GM12875 (cell line): ENCODE measurements around the gene RUNX1.

Experiments used
- H3K4me3 ChIP-seq: one replicate; pipeline ENCODE4 v1.5.1; 2011; ENCODE audit warnings: low read depth, low read length, control low read depth
- CTCF ChIP-seq: IDR thresholded peaks from 2 replicates; pipeline ENCODE4 v1.5.1; 2011; ENCODE audit warnings: low read depth, mild to moderate bottlenecking, control low read depth, inconsistent platforms, low read length, moderate library complexity, borderline replicate concordance; ENCODE audit not compliant: insufficient read depth

RUNX1 gene

GRCh38 chr21:34988625-34989024, 60.5 kb downstream of the RUNX1 start:
- H3K4me3 ChIP-seq, result no peak overlapping the region
- no peak for TF ChIP-seq CTCF

GRCh38 chr21:34988139-34988538, 61.0 kb downstream of the RUNX1 start:
- no peak overlapping the region for H3K4me3 ChIP-seq

GRCh38 chr21:34987501-34988072, 61.5 kb downstream of the RUNX1 start:
- H3K4me3 ChIP-seq, result no peak overlapping the region
- no peak for TF ChIP-seq CTCF

More at GRCh38 chr21:34988139-34988538, 61.0 kb downstream of the RUNX1 start:
- TF ChIP-seq CTCF, result no peak

GRCh38 chr21:34986561-34987500, 62.3 kb downstream of the RUNX1 start:
- no peak overlapping the region for H3K4me3 ChIP-seq
- no peak for TF ChIP-seq CTCF

- TF ChIP-seq CTCF, result no peak
- H3K4me3 ChIP-seq, result no peak overlapping the region
Measured at GRCh38 chr21:34984356-34985058, 64.6 kb downstream of the RUNX1 start.

- no peak overlapping the region for H3K4me3 ChIP-seq
- TF ChIP-seq CTCF, result no peak
Measured at GRCh38 chr21:34983680-34984086, 65.4 kb downstream of the RUNX1 start.

- TF ChIP-seq CTCF, result no peak
- no peak overlapping the region for H3K4me3 ChIP-seq
Measured at GRCh38 chr21:34981791-34982190, 67.3 kb downstream of the RUNX1 start.
